IMR-90 (cell line): ENCODE measurements around the gene STARD8. TPM values are rescaled to one million over a fixed set of nuclear protein-coding genes. Genes with fewer than 3 reads are reported as not detected.

Experiments used
- ATAC-seq: fragments of 200-7000 bp; cut with Tn5 transposase; 2 replicates; pipeline ENCODE4 v1.9.1; 2020; ENCODE audit warnings: low read depth, mild to moderate bottlenecking, moderate library complexity
- BruUV-seq: library from RNA; stranded (reverse); fragments of 400-500 nt; replicated peaks from 2 replicates; lab custom pipeline; 2021; lab: Mats Ljungman, UMichigan
- CTCF ChIA-PET: fragments of 300-600 bp; formaldehyde crosslinking; extraction: SDS; loops from one replicate; lab custom pipeline; 2021; ENCODE audit warnings: antibody characterized with exemption; lab: Yijun Ruan, JAX
- POLR2A ChIA-PET: fragments of 300-600 bp; sonication (Branson Sonifier 250); formaldehyde crosslinking; loops from one replicate; lab custom pipeline; 2022; ENCODE audit warnings: antibody characterized with exemption; ENCODE audit not compliant: unreplicated experiment; lab: Charles Lee
- DNase-seq: peaks from one replicate; pipeline ENCODE4 v3.0.0; 2013
- H2AFZ ChIP-seq: replicated peaks from 2 replicates; pipeline ENCODE3; 2013; ENCODE audit warnings: low read length, mild to moderate bottlenecking; ENCODE audit not compliant: poor library complexity
- H2AK5ac ChIP-seq: 2 replicates; pipeline ENCODE4 v1.6.1; 2013; ENCODE audit warnings: low read depth, low read length, inconsistent platforms
- H2AK9ac ChIP-seq: replicated peaks from 2 replicates; pipeline ENCODE3; 2013; ENCODE audit warnings: mild to moderate bottlenecking, low read depth, low read length, moderate library complexity; ENCODE audit not compliant: poor library complexity
- H2BK120ac ChIP-seq: 2 replicates; pipeline ENCODE4 v1.6.1; 2013; ENCODE audit warnings: low read depth, low read length, inconsistent platforms
- H2BK15ac ChIP-seq: 3 replicates; pipeline ENCODE4 v1.6.1; 2013; ENCODE audit warnings: low read depth, low read length, inconsistent platforms
- H2BK20ac ChIP-seq: 2 replicates; pipeline ENCODE4 v1.6.1; 2013; ENCODE audit warnings: low read depth, mild to moderate bottlenecking, inconsistent platforms, low read length, moderate library complexity
- H2BK5ac ChIP-seq: 2 replicates; pipeline ENCODE4 v1.6.1; 2013; ENCODE audit warnings: mild to moderate bottlenecking, low read depth, low read length, inconsistent platforms; ENCODE audit not compliant: poor library complexity, severe bottlenecking
- H3K14ac ChIP-seq: replicated peaks from 2 replicates; pipeline ENCODE4 v1.6.1; 2013; ENCODE audit warnings: low read depth, low read length, inconsistent platforms
- H3K18ac ChIP-seq: 2 replicates; pipeline ENCODE4 v1.6.1; 2013; ENCODE audit warnings: low read depth, low read length, control low read depth
- H3K23ac ChIP-seq: 2 replicates; pipeline ENCODE4 v1.6.1; 2013; ENCODE audit warnings: low read depth, low read length, inconsistent platforms
- H3K27ac ChIP-seq: 2 replicates; pipeline ENCODE4 v1.5.1; 2013; ENCODE audit warnings: mild to moderate bottlenecking, control low read depth, low read length; ENCODE audit not compliant: insufficient read depth
- H3K27me3 ChIP-seq: 2 replicates; pipeline ENCODE4 v1.6.1; 2013; ENCODE audit warnings: low read length; ENCODE audit not compliant: control insufficient read depth, insufficient read depth
- H3K36me3 ChIP-seq: 2 replicates; pipeline ENCODE4 v1.6.1; 2013; ENCODE audit warnings: low read length, mixed read lengths; ENCODE audit not compliant: control insufficient read depth, insufficient read depth
- H3K4ac ChIP-seq: 2 replicates; pipeline ENCODE4 v1.6.1; 2013; ENCODE audit warnings: low read depth, low read length, inconsistent platforms
- H3K4me1 ChIP-seq: 2 replicates; pipeline ENCODE4 v1.6.1; 2013; ENCODE audit warnings: low read length, mixed read lengths; ENCODE audit not compliant: control insufficient read depth, insufficient read depth
- H3K4me2 ChIP-seq: 2 replicates; pipeline ENCODE4 v1.6.1; 2013; ENCODE audit warnings: low read depth, mild to moderate bottlenecking, control low read depth, low read length, moderate library complexity
- H3K4me3 ChIP-seq: 2 replicates; pipeline ENCODE4 v1.5.1; 2013; ENCODE audit warnings: low read depth, mild to moderate bottlenecking, control low read depth, low read length, moderate library complexity; ENCODE audit not compliant: insufficient read depth
- H3K56ac ChIP-seq: 2 replicates; pipeline ENCODE4 v1.6.1; 2013; ENCODE audit warnings: low read length, inconsistent platforms; ENCODE audit not compliant: insufficient read depth; ENCODE audit errors: extremely low read depth
- H3K79me1 ChIP-seq, 2 experiments: 2 replicates each; pipeline ENCODE4 v1.6.1; 2013; ENCODE audit warnings: low read length in 2 of 2, inconsistent platforms in 1 of 2, low read depth in 1 of 2
- H3K9ac ChIP-seq: 2 replicates; pipeline ENCODE4 v1.6.1; 2013; ENCODE audit warnings: low read depth, low read length, control low read depth
- H3K9me1 ChIP-seq: 2 replicates; pipeline ENCODE4 v1.6.1; 2013; ENCODE audit warnings: low read length, inconsistent platforms; ENCODE audit not compliant: insufficient read depth
- H3K9me3 ChIP-seq: 2 replicates; pipeline ENCODE4 v1.6.1; 2013; ENCODE audit warnings: low read length; ENCODE audit not compliant: control insufficient read depth, insufficient read depth
- H4K20me1 ChIP-seq: 2 replicates; pipeline ENCODE4 v1.6.1; 2013; ENCODE audit warnings: low read length, inconsistent platforms; ENCODE audit not compliant: insufficient read depth
- H4K5ac ChIP-seq: 2 replicates; pipeline ENCODE4 v1.6.1; 2013; ENCODE audit warnings: mild to moderate bottlenecking, low read depth, low read length, control low read depth
- H4K8ac ChIP-seq, 2 experiments: 2 replicates each; pipeline ENCODE4 v1.6.1; 2013; ENCODE audit warnings: low read depth in 2 of 2, low read length in 2 of 2, control low read depth in 1 of 2, inconsistent platforms in 1 of 2
- H4K91ac ChIP-seq: 2 replicates; pipeline ENCODE4 v1.6.1; 2013; ENCODE audit warnings: low read depth, low read length, inconsistent platforms; ENCODE audit not compliant: insufficient read depth
- BHLHE40 ChIP-seq: fragments of 150-350 bp; IDR thresholded peaks from 2 replicates; pipeline ENCODE4 v1.6.1; 2016; ENCODE audit warnings: mild to moderate bottlenecking, low read depth, low read length
- CEBPB ChIP-seq: IDR thresholded peaks from 2 replicates; pipeline ENCODE4 v1.6.1; 2012; ENCODE audit warnings: low read depth, low read length, improper control_type of control experiment
- CTCF ChIP-seq: conservative IDR thresholded peaks from 2 replicates; pipeline ENCODE4 v1.5.1; 2012; ENCODE audit warnings: mild to moderate bottlenecking, low read depth, low read length, improper control_type of control experiment
- MAFK ChIP-seq: IDR thresholded peaks from 2 replicates; pipeline ENCODE4 v1.6.1; 2012; ENCODE audit warnings: low read depth, low read length, improper control_type of control experiment
- MAZ ChIP-seq: IDR thresholded peaks from 2 replicates; pipeline ENCODE4 v1.6.1; 2012; ENCODE audit warnings: low read depth, mild to moderate bottlenecking, low read length, improper control_type of control experiment, moderate library complexity, borderline replicate concordance
- MXI1 ChIP-seq: IDR thresholded peaks from 2 replicates; pipeline ENCODE4 v1.6.1; 2012; ENCODE audit warnings: low read depth, mild to moderate bottlenecking, low read length, moderate library complexity, borderline replicate concordance
- NFE2L2 ChIP-seq: fragments of 150-350 bp; IDR thresholded peaks from 2 replicates; pipeline ENCODE4 v1.6.1; 2016; ENCODE audit warnings: low read depth, mild to moderate bottlenecking, low read length
- RCOR1 ChIP-seq: IDR thresholded peaks from 2 replicates; pipeline ENCODE4 v1.6.1; 2012; ENCODE audit warnings: mild to moderate bottlenecking, low read length, improper control_type of control experiment; ENCODE audit not compliant: insufficient replicate concordance
- RFX5 ChIP-seq: IDR thresholded peaks from 2 replicates; pipeline ENCODE4 v1.8.0; 2012; ENCODE audit warnings: low read depth, mild to moderate bottlenecking, low read length, moderate library complexity
- USF2 ChIP-seq: fragments of 150-350 bp; IDR thresholded peaks from 2 replicates; pipeline ENCODE4 v1.6.1; 2017; ENCODE audit warnings: mild to moderate bottlenecking, antibody characterized with exemption, low read length, low read depth
- WGBS, 2 experiments: methylation state at CpG; one replicate each; pipeline versions ENCODE4 v1.1.5 to v1.1.7; 2013; ENCODE audit warnings: missing lambda C conversion rate in 2 of 2; ENCODE audit not compliant: insufficient read length in 1 of 2; ENCODE audit errors: extremely low coverage in 2 of 2; 5-methylcytosine and 5-hydroxymethylcytosine counted together
- dilution Hi-C: fragments of 300-500 bp; cut with HindIII; formaldehyde crosslinking; loops from one replicate; pipeline ENCODE4 v1.14.3; 2018; ENCODE audit warnings: low sequenced_read_pairs; ENCODE audit not compliant: unreplicated experiment
- in situ Hi-C: fragments of 300-500 bp; cut with MboI; formaldehyde crosslinking; loops from 3 replicates; pipeline ENCODE4 v1.14.3; 2019; ENCODE audit warnings: low sequenced_read_pairs, inconsistent platforms, mixed read lengths
- intact Hi-C: fragments of 100-400 bp; cut with micrococcal nuclease; formaldehyde crosslinking; loops from 2 replicates; pipeline ENCODE4 v1.10.0; 2022
- polyA plus RNA-seq, 3 experiments: library from polyadenylated mRNA; depleted of rRNA; stranded (reverse); fragments of >200 nt; gene quantifications; 2 replicates each; pipeline ENCODE4 v1.2.3, GENCODE V29; 2012; ENCODE audit warnings: low replicate concordance in 1 of 3
- total RNA-seq: library from RNA; depleted of rRNA; stranded (reverse); fragments of >200 nt; gene quantifications from 2 replicates; pipeline ENCODE4 v1.2.3, GENCODE V29; 2012

STARD8 gene
- total and polyA plus RNA-seq, 2 of the 4 experiments (the other 2 are of a cell fraction) = 1.6 to 2.3 TPM

DNA sequence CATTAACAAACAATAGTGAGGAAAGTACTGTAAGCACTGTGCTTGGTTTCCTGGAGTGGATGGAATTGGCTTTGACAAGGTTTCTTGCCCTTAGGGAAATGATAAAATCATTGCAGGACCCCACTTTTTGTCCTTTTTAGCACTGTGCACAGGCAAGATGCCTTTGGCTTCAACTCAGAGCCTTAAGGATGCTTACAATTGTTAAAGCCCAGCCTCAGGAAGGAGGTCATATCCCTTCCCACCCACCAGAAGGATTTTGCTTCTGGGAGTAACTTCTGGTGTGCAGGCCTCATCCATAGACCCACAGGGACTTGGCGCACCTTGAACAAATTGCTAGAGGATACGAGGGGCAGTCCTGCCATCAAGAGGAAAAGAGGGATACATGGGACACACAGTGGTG lies 44.5 kb downstream of the STARD8 start:
- ATAC-seq (no peak), DNase-seq (no peak)
- H3K14ac ChIP-seq = no peak overlapping the region
- dilution Hi-C loops = no loop called here
- no peak overlapping the region for H4K5ac ChIP-seq
- 40% methylated on average over 1 of the region's 2 CpGs; no CpG with 5 or more reads in 1 of the 2 experiments for WGBS, 2 experiments
- H3K9me3 ChIP-seq = no peaks in the 10 kb centered on the region
- ChIA-PET CTCF (no interaction called here), POLR2A (no interaction called here)
- H3K9ac ChIP-seq = no peak overlapping the region
- no peak overlapping the region for H2AFZ ChIP-seq
- H3K4me3 ChIP-seq = no peak overlapping the region
- no peak for TF ChIP-seq BHLHE40
- TF ChIP-seq NFE2L2 = no peak
- no peak for TF ChIP-seq MAZ
- no peak for TF ChIP-seq CEBPB
- TF ChIP-seq RCOR1 = no peak
- no peak for TF ChIP-seq RFX5
- TF ChIP-seq CTCF = no peak
- no peak for TF ChIP-seq MXI1
- TF ChIP-seq USF2 = no peak
- no peak for TF ChIP-seq MAFK
- H3K23ac ChIP-seq = no peak overlapping the region
- H4K91ac ChIP-seq = no peak overlapping the region
- no peak overlapping the region for H2BK5ac ChIP-seq
- no peak overlapping the region for H2BK20ac ChIP-seq
- no peaks in the 10 kb centered on the region for H4K20me1 ChIP-seq
- no peaks in the 10 kb centered on the region for H3K4me1 ChIP-seq
- H2BK120ac ChIP-seq = no peak overlapping the region
- H3K27ac ChIP-seq = no peak overlapping the region
- in situ Hi-C loops = no loop called here
- intact Hi-C loops = no loop called here
- H3K4ac ChIP-seq = no peak overlapping the region
- peaks cover 5% of the 10 kb centered on the region; the same call in 1 of the 2 replicates for H3K27me3 ChIP-seq
- BruUV-seq = no TSS peak
- no peak overlapping the region for H2AK5ac ChIP-seq
- H3K18ac ChIP-seq = no peak overlapping the region
- no peaks in the 10 kb centered on the region; the same call in 1 of the 2 replicates for H3K9me1 ChIP-seq
- H3K36me3 ChIP-seq = no peaks in the 10 kb centered on the region
- no peak overlapping the region for H2BK15ac ChIP-seq
- H3K79me1 ChIP-seq = no peaks in the 10 kb centered on the region
- H3K4me2 ChIP-seq = no peak overlapping the region
- H2AK9ac ChIP-seq = no peak overlapping the region
- no peak overlapping the region for H4K8ac ChIP-seq
- H3K56ac ChIP-seq = no peak overlapping the region
